HG02885 (cell line): ENCODE results near the gene ELAC1.
"Not testable (repeated sequence)": the region's sequence is repeated elsewhere in the genome, so short reads cannot be mapped to it uniquely, and the experiment has no call there.

Source experiments
- ATAC-seq: cut with Tn5 transposase; IDR thresholded peaks from one replicate; pipeline ENCODE4 v1.9.1; 2021; ENCODE audit warnings: mild to moderate bottlenecking; ENCODE audit not compliant: unreplicated experiment, poor library complexity

Gene ELAC1

DNA sequence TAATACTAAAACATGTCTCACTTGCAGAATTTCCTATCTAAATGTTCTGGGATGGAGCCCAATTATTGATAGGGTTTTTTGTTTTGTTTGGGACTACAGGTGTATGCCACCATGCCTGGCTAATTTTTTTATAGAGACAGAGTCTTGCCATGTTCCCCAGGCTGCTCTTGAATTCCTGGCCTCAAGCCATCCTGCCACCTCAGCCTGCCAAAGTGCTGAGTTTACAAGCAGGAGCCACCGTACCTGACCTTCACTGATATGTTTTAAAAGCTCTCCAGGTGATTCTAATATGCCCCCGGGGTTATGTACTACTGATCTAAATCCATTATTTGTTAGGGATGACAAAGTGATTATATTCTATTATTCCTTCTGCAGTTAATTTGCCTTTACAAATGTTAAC is 2.2 kb downstream of the ELAC1 start:
- ATAC-seq = no peak

DNA sequence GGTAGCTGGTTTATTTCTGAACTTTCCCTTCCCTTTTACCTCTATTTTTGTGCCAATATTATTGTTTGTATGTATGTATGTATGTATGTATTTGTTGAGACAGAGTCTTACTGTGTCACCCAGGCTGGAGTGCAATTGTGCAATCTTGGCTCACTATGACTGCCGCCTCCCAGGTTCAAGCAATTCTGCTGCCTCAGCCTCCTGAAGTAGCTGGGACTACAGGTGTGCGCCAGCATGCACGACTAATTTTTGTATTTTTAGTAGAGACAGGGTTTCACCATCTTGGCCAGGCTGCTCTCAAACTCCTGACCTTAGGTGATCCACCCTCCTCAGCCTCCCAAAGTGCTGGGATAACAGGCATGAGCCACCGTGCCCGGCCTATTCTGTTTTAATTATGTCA is 4.6 kb downstream of the ELAC1 start:
- ATAC-seq = not testable (repeated sequence)

DNA sequence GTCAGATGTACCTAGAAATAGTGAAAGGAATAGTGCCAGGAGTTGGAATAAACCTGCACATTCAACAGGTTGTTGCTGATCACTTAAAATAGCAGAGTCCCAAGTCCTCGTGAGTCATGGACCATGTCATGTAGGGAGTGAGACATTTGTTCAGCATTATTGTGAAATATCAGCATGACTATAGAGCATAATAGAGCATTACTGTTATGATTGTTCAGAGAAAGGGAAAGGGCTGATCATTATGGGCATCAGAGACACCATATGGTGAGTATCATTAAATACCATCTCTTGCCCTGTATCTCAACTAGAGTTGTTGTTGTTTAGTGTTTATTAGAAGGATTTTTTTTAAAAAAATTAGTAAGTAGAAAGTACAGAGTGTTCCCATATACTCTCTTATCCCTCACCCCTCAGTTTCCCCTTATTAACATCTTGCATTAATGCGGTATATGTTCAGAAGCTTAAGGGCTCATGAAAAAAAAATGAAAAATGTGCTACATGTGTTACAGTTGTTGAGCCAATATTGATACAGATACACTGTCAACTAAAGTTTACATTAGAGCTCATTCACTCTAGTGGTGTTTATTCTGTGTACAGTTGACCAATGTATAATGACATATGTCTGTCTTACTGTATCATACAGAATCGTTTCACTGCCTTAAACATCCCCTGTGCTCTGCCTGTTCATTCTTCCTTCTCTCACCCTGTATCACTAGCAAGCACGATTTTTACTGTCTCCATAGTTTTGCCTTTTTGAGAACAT is 5.7 kb downstream of the ELAC1 start:
- no peak for ATAC-seq

DNA sequence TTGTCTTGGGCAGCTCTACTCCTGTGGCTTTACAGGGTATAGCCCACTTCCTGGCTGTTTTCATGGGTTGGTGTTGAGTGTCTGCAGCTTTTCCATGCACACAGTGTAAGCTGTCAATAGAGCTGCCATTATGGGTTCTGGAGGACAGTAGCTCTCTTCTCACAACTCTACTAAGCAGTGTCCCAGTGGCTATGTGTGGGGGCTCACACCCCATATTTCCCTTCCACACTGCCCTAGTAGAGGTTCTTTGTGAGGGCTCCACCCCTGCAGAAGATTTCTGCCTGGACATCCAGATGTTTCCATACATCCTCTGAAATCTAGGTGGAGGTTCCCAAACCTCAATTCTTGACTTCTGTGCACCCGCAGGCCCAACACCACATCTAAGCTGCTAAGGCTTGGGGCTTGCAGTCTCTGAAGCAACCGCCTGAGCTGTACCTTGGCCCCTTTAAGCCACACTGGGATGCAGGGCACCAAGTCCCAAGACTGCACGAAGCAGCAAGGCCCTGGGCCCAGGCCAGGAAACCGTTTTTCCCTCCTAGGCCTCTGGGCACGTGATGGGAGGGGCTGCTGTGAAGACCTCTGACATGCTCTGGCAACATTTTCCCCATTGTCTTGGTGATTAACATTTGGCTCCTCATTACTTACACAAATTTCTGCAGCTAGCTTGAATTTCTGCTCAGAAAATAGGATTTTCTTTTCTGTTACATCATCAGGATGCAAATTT is 9.4 kb downstream of the ELAC1 start:
- ATAC-seq = no peak

DNA sequence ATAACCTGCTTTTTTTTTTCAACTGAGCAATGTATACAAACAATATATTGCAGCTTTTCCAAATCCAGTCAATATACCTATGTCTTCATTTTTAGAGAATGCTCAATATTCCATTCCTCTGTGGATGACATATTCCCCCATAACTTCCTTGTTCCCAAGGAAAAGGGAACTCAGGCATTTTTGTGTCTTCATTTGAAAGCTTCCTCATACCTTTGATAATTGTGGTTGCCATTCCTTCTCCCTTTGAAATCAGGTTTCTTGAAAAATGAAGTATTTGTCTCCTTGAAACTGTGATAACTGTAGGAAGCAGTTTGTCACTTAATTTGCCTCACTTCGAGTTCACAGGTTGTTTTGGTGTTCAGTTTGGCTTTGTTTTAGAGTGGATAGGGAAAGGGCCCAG is 13.5 kb downstream of the ELAC1 start:
- ATAC-seq = no peak

DNA sequence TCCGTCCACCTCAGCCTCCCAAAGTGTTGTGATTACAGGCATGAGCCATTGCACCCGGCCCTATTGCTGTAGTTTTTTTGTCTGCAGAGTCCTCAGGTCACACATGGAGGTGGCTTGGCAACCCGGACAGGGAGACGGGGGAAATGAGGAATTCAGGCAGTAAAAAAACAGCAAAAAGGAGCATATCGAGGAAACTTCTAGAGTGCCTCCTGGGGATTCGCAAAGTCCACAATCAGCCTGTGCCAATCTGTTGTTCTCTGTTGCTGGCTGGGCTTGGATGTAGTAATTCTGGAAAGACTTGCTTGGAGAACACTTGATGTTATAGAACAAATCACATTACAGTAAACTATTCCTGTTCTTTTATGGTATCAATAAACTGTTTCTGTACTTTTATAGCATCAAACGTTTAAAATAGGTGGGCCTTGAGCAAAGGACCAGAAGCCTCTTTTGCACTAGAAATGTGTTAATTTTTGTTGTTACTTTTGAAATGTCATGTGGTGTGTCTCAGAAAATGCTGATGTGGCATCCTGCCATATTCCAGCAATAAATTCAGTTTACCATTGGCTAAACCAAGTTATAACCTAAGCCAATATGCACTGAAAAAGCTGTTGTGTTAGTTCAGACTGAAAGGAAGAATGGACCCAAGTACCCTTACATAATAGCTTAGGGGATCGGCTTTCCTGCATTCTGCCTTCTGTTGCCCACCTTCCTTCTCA is 14.4 kb downstream of the ELAC1 start:
- no peak for ATAC-seq

DNA sequence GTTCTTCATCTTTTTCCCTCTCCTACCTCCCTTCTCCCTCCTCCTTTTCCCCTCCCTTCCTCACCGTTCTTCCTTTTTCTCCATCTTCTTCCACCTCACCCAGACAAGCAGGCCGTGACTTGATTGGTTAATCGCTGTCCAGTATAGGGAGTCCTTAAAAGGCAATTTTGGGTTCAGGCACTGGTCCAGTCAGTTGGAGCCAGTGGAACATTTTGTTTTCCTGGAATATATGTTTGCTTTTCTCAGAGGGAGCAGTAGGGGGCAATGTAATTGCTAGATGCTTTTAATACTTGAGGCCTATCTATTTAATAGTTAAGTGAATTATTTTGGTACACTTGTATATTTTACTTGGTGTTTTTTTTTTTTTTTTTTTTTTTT is 15.0 kb downstream of the ELAC1 start:
- no peak for ATAC-seq

DNA sequence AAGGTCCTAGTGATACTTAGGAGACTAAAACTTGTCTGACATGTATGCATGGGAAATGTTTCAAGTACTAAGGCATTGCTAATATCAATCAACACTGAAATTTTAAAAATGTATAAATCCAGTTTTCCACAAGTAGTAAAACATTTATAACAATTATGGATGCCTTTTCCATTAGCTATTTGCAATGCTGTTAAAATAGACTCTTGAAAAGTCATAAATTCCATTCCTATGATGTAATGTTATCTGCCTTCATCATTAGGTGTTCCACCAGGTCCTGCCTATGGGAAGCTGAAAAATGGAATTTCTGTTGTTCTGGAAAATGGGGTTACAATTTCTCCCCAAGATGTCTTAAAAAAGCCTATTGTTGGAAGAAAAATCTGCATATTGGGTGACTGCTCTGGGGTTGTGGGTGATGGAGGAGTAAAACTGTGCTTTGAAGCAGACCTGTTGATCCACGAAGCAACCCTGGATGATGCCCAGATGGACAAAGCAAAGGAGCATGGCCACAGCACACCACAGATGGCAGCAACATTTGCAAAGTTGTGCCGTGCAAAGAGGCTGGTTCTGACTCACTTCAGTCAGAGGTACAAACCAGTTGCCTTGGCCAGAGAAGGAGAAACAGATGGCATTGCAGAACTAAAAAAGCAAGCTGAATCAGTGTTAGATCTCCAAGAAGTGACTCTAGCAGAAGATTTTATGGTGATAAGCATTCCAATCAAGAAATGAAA is 18.7 kb downstream of the ELAC1 start:
- no peak for ATAC-seq

DNA sequence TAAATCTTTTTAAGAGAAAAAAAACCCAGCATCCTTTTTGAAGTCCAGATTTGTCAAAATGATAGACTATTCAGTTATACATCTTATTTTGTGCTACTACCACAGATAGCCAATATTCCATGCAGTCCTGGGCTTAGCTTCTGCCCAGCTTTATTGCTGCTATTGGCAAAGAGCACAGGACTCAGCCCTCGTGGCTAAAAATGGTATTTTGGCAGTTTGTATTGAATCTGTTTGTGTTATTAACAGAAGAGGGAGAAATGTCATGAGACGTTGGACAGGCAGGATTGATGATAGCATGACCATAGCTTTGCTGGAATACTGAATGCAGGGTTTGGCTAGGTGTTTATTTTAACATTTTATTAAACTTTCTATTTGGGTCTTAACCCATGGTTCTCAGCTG is 19.4 kb downstream of the ELAC1 start:
- ATAC-seq = no peak

DNA sequence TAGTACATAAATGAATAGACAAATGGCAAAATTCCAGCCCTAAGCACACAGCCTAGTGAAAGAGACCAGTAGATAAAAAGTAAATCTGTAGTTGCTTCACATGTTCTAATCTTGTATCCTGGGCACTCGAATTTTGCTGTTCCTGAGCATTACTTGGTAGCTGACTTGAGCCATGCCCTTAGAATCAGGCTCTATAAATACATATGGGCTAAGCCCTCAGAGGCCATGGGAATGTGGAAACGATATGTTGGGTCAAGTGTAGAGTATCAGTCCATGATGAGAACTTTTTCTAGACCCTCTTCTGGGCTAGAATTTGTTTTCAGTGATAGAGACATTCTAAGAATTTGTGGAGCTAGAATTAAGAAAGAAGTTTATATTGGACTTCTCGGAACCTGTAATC is 21.9 kb downstream of the ELAC1 start:
- ATAC-seq = no peak

DNA sequence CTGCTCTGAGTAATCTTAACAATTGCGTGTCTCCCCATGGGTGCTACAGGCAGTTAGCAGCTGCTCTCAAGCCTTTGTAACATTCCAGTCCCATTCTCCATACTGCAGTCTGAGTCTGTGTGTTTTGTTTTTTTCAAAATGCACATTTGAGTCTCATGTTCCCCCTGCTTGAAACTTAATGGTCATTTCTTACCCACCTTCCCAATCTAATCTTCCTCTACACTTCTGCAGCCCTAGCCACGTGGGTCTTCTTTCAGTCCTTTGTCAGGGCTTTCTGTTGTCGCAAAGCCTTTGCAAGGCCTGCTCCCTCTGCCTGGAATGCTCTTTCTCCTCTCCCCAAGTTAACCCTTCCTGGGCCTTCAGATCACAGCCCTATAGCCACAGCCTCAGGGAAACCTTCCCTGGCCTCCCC is 24.5 kb downstream of the ELAC1 start:
- no peak for ATAC-seq

DNA sequence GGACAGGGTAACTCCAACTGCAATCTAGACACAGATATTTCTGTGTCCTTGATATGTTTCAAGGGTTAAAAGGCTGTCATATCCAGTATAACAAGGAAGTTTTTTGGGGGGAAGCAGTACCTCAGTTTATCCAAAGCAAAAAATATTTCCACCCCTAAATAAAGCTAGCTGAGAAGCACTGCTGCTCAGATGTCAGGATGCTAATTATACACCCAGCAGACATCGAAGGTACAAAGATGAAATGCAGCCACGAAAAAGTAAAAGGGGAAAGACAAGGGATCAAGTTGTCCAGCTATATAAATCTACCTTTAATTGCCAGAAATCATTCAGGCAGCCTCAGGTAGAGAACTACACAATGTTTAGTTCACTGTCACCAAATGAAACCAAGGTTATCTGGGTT is 26.2 kb downstream of the ELAC1 start:
- ATAC-seq = no peak

DNA sequence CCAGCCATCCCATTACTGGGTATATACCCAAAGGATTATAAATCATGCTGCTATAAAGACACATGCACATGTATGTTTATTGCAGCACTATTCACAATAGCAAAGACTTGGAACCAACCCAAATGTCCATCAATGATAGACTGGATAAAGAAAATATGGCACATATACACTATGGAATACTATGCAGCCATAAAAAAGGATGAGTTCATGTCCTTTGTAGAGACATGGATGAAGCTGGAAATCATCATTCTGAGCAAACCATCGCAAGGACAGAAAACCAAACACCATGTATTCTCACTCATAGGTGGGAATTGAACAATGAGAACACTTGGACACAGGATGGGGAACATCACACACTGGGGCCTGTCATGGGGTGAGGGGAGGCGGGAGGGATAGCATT is 35.3 kb downstream of the ELAC1 start:
- ATAC-seq = not testable (repeated sequence)

DNA sequence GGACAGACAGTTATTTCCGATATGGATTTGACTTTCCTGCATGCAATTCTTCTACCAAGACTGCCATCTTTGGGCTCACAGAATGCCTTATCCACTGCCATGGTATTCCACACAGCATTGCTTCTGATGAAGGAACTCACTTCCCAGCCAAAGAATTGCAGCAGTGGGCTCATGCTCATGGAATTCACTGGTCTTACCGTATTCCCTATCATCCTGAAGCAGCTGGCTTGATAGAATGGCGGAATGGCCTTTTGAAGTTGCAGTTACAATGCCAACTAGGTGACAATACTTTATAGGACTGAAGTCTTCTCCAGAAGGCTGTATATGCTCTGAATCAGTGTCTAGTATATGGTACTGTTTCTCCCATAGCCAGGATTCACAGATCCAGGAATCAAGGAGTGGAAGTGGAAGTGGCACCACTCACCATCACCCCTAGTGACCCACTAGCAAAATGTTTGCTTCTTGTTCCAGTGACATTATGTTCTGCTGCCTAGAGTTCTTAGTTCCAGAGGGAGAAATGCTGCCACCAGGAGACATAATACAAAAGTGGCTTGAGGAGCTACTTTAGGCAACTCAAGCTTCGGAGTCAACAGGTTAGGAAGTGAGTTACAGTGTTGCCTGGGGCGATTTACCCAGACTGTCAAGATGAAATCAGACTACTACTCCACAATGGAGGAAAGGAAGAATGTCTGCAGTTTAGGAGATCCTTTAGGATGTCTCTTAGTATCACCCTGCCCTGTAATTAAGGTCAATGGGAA is 38.4 kb downstream of the ELAC1 start:
- no peak for ATAC-seq

DNA sequence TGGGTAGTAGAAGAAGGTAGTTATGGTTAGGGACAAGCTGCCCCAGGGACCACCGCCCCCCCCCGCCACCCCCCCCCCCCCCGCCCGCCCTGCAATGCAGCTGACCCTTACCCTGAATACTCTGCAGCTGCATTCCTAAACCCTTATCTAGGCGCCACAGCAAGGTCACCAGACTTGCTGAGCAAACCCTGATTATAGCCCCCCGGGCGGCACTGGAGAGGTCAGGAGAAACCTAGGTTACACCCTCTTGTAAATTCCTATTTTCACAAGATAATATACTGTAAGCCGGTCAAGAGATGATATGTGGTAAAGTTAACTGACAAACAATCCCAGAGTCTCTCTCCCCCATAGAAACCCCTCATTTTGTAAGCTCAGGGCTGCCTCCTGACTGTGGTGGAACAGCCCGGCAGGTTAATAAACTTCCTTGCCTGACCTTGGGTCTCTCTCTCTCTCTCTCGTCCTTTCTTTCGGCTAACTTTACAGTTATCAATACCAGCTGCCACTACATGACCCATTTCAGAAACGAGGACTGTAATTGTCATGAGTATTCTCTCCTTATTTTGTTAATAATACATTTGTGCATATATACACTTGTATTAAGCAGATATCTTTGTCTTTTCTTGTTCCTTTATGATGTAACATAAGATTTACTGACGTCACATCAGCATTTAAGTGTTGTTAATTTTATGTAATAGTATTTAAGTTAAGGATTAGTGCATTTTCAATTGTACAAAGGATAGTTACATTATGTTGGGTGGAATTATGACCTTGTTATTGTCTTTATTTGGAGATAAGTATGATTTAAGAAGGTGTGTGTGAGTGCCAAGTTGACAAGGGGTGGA is 39.3 kb downstream of the ELAC1 start:
- ATAC-seq = no peak

DNA sequence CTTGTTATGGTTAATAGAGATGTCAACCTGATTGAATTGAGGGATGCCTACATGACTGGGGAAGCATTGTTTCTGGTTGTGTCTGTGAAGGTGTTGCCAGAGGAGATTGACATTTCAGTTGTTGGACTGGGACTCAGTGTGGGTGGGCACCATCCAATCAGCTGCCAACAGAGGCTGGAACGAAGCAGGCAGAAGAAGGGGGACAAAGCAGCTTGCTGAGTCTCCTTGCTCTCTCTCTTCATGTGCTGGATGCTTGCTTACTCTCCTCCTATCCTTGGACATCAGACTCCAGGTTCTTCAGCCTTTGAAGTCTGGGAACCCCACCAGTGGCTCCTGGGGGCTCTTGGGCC is 39.9 kb downstream of the ELAC1 start:
- ATAC-seq = no peak

DNA sequence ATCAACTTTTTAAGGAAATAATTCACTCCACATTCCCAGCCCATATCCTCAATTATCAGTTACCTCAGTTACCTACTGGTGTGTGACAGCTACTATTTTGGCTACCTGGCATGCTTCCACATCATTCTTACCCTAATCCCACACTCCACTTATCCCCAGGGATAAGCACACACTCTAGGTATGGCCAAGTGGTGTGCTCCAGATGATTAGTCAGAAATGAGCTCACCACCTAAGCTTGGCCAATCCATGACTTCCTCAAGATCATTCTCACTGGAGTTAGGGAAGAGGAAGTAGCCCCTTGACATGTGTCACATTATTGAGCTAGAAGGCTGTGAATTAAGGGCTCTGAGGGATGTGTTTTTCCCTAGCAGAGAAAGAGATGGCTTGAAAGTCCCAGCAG is 41.2 kb downstream of the ELAC1 start:
- no peak for ATAC-seq

DNA sequence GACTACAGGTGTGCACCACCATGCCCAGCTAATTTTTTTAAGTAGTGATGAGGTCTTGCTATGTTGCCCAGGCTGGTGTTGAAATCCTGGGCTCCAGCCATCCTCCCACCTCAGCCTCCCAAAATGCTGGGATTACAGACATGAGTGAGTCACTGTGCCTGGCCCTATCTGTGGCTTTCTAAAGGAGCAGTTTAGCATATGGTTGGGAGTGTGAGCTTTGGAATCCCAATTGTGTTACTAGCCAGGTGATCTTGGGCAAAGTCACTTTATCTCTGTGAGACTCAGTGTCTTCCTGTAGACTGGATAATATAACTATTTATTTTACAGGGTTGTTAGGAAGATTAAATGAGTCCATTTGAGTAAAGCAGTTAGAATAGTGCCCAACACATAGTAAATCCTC is 42.4 kb downstream of the ELAC1 start:
- ATAC-seq = no peak

DNA sequence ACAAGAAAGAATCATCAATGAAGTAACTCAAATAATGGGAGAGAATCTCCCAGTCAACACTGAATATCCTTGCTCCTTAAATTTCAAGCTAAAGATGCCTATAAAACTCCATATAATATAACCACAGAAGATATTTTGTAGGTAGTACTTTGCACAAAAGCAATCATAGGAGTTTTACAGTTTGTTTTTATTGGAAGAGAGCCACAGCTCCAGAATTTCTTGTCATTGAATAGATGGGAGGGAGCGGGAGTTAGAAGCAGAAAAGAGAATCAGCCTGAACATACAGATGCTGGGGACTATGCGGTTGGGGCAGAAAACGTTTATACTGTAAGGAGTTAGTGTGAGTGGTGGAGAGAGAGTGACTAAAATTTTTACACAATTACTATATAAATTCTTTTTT is 43.9 kb downstream of the ELAC1 start:
- ATAC-seq = no peak
